BE2C (cell line): ENCODE measurements around the gene NRP1.
"Not testable (repeated sequence)": the region's sequence is repeated elsewhere in the genome, so short reads cannot be mapped to it uniquely, and the experiment has no call there.

Experiments used
- DNase-seq: peaks from one replicate; pipeline ENCODE4 v3.0.0-alpha.2; 2020
- H3K27me3 ChIP-seq: fragments of 250-450 bp; sonication (Bioruptor Pico); 2 replicates; pipeline ENCODE4 v1.5.1; 2020; ENCODE audit warnings: mild to moderate bottlenecking
- H3K36me3 ChIP-seq: fragments of 250-450 bp; sonication (Bioruptor Pico); 2 replicates; pipeline ENCODE4 v1.5.1; 2020; ENCODE audit warnings: mild to moderate bottlenecking
- H3K4me1 ChIP-seq: fragments of 250-450 bp; sonication (Bioruptor Pico); 2 replicates; pipeline ENCODE4 v1.5.1; 2020
- H3K4me3 ChIP-seq: 2 replicates; pipeline ENCODE4 v1.5.1; 2011; ENCODE audit warnings: low read depth, low read length
- H3K9me3 ChIP-seq: fragments of 250-450 bp; sonication (Bioruptor Pico); 2 replicates; pipeline ENCODE4 v1.5.1; 2020
- TF ChIP-seq, protein P1 (sequence below): IDR thresholded peaks from 2 replicates; pipeline ENCODE4 v1.5.1; 2012; ENCODE audit warnings: mild to moderate bottlenecking, low read depth, low read length

Gene NRP1

GRCh38 chr10:33224251-33224965 is 110.1 kb downstream of the NRP1 start:
- Histone ChIP-seq H3K4me3 (no peak overlapping the region), H3K4me1 (no peaks in the 10 kb centered on the region), H3K36me3 (peaks cover 49% of the 10 kb centered on the region), H3K9me3 (no peaks in the 10 kb centered on the region), H3K27me3 (no peaks in the 10 kb centered on the region)
- TF ChIP-seq, protein P1, sequence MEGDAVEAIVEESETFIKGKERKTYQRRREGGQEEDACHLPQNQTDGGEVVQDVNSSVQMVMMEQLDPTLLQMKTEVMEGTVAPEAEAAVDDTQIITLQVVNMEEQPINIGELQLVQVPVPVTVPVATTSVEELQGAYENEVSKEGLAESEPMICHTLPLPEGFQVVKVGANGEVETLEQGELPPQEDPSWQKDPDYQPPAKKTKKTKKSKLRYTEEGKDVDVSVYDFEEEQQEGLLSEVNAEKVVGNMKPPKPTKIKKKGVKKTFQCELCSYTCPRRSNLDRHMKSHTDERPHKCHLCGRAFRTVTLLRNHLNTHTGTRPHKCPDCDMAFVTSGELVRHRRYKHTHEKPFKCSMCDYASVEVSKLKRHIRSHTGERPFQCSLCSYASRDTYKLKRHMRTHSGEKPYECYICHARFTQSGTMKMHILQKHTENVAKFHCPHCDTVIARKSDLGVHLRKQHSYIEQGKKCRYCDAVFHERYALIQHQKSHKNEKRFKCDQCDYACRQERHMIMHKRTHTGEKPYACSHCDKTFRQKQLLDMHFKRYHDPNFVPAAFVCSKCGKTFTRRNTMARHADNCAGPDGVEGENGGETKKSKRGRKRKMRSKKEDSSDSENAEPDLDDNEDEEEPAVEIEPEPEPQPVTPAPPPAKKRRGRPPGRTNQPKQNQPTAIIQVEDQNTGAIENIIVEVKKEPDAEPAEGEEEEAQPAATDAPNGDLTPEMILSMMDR = no peak
- DNase-seq = no peak

DNA sequence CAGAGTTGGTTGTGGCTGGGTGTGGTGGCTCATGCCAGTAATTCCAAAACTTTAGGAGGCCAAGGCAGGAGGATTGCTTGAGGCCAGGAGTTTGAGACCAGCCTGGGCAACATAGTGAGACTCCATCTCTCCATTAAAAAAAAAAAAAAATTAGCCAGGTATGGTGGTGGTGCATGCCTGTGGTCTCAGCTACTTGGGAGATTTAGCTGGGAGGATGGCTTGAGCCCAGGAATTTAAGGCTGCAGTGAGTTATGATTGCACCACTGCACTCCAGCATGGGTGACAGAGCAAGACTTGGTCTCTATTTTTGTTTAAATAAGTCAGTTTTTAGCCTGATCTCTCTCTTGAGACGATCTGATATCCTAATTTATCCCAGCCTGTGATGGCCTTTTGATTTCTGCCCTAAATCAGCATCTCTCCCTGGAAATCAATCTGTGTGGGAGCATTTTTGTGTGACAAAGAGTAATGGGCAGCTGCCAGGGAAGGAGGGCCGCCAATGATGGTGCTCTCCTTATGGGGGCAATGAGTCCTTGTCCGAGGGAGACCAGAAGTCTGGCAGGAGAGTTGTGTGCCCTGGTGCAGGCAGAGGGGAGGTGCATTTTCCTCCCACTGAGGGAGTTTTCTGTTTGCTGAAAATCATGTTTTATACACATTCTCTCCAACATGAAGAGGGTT is 111.0 kb downstream of the NRP1 start:
- Histone ChIP-seq H3K36me3 (peaks cover 55% of the 10 kb centered on the region), H3K4me3 (no peak overlapping the region), H3K4me1 (no peaks in the 10 kb centered on the region; the same call in 1 of the 2 replicates), H3K9me3 (no peaks in the 10 kb centered on the region), H3K27me3 (no peaks in the 10 kb centered on the region)
- no peak for DNase-seq
- TF ChIP-seq, protein P1 = no peak

DNA sequence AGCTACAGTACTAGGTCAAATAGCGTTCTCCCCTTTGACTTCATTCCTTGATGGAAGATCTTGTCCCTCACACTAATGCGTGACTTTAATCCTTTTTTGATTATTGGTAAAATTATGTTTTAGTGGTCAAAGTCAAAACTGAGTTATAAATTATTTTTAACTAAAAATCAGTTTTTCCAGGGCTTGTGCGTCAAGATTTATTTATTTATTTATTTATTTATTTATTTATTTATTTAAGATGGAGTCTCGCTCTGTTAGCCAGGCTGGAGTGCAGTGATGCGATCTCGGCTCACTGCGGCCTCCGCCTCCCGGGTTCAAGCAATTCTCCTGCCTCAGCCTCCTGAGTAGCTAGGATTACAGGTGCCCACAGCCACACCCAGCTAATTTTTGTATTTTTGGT is 112.2 kb downstream of the NRP1 start:
- not testable (repeated sequence) for H3K9me3 ChIP-seq, H3K4me3 ChIP-seq, H3K4me1 ChIP-seq, DNase-seq, H3K27me3 ChIP-seq
- peaks cover 52% of the 10 kb centered on the region for H3K36me3 ChIP-seq

- no peaks in the 10 kb centered on the region; the same call in none of the 2 replicates for H3K4me1 ChIP-seq
- no peak overlapping the region for H3K4me3 ChIP-seq
- no peaks in the 10 kb centered on the region for H3K27me3 ChIP-seq
- H3K9me3 ChIP-seq = no peaks in the 10 kb centered on the region
- no peak for DNase-seq
- peaks cover 57% of the 10 kb centered on the region for H3K36me3 ChIP-seq
- TF ChIP-seq, protein P1 = no peak
Measured at GRCh38 chr10:33217854-33218253, 116.6 kb downstream of the NRP1 start.

DNA sequence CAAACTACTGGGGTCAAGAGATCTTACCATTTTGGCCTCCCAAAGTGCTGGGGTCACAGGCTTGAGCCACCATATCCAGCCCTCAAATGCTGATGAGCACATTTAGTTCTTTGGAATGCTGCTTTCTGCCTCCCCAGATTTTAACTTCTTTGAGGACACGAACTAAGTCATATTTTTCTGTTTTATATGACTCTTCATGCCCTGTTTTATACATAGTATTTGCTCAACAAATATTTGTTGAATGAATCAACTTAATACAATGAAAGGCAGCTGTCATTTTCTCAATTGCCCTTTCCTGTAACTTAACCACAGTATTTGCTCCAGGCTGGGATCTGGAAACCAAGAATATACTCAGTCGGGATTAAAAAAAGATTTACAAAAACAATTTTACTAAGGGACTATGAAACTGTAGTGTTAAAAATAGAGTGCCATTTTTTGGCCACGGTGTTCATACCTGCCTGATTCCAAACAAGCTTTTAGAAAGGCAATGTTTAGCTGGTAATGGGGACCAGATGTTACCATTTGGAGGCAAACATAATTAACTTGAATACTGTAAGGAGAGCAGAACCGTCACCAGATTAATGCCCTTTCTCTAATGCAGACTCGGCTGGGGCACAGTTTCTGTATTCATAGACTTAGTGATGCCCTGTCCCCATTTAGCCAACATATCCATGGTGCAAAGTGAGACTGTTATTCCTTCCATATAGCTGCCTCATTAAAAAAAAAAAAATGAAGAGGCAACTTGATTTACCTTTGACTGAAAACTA is 117.6 kb downstream of the NRP1 start:
- Histone ChIP-seq H3K4me3 (no peak overlapping the region), H3K36me3 (peaks cover 56% of the 10 kb centered on the region), H3K9me3 (no peaks in the 10 kb centered on the region), H3K4me1 (no peaks in the 10 kb centered on the region; the same call in none of the 2 replicates), H3K27me3 (no peaks in the 10 kb centered on the region)
- TF ChIP-seq, protein P1 = no peak
- no peak for DNase-seq

- Histone ChIP-seq H3K27me3 (no peaks in the 10 kb centered on the region), H3K9me3 (no peaks in the 10 kb centered on the region), H3K4me3 (no peak overlapping the region), H3K36me3 (peaks cover 45% of the 10 kb centered on the region), H3K4me1 (no peaks in the 10 kb centered on the region; the same call in none of the 2 replicates)
- TF ChIP-seq, protein P1 = no peak
- no peak for DNase-seq
Measured at GRCh38 chr10:33215635-33216034, 118.8 kb downstream of the NRP1 start.
